ACHN (cell line): ENCODE measurements around the gene CUTA.
A peak's percentile ranks its signal among the peaks of the same experiment; 100 is the strongest.

Experiments used
- DNase-seq: peaks from one replicate; pipeline ENCODE4 v3.0.0-alpha.2; 2015
- in situ Hi-C: cut with HindIII; loops from 2 replicates; pipeline ENCODE4 v1.10.0; 2017; ENCODE audit warnings: low sequenced_read_pairs, low pct_ligation_motif_present, low pct_unique_long_range_greater_than_20kb

The CUTA gene

DNA sequence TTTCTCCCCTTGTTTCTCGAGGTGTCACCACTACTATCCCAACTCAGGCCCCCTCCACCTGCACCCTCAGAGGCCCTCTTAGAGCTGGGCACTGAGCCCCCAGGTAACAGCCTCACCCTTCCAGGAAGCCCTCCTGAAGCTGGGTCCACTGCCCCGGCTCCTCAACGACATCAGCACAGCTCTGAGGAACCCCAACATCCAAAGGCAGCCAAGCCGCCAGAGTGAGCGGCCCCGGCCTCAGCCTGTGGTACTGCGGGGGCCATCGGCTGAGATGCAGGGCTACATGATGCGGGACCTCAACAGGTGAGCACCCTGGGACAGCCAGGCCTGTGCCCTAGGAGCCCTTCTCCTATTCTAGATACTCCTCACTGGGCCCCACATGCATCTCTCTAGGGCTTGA, 23.6 kb upstream of the CUTA start:
- in situ Hi-C loops = no loop called here
- no peak for DNase-seq

- DNase-seq = no peak
- in situ Hi-C loops = no loop called here
Measured at GRCh38 chr6:33440649-33441309, 22.9 kb upstream of the CUTA start.

- no peak for DNase-seq
- in situ Hi-C loops = no loop called here
Measured at GRCh38 chr6:33439956-33440648, 22.2 kb upstream of the CUTA start.

GRCh38 chr6:33438978-33439594, 21.2 kb upstream of the CUTA start:
- in situ Hi-C loops = no loop called here
- DNase-seq = no peak

GRCh38 chr6:33437666-33438065, 19.8 kb upstream of the CUTA start:
- DNase-seq = no peak

GRCh38 chr6:33434961-33435360, 17.1 kb upstream of the CUTA start:
- in situ Hi-C loops = no loop called here
- no peak for DNase-seq

More at GRCh38 chr6:33437666-33438065, 19.8 kb upstream of the CUTA start:
- in situ Hi-C loops = no loop called here

- no peak for DNase-seq
- in situ Hi-C loops = no loop called here
Measured at GRCh38 chr6:33433544-33434191, 15.8 kb upstream of the CUTA start.

DNA sequence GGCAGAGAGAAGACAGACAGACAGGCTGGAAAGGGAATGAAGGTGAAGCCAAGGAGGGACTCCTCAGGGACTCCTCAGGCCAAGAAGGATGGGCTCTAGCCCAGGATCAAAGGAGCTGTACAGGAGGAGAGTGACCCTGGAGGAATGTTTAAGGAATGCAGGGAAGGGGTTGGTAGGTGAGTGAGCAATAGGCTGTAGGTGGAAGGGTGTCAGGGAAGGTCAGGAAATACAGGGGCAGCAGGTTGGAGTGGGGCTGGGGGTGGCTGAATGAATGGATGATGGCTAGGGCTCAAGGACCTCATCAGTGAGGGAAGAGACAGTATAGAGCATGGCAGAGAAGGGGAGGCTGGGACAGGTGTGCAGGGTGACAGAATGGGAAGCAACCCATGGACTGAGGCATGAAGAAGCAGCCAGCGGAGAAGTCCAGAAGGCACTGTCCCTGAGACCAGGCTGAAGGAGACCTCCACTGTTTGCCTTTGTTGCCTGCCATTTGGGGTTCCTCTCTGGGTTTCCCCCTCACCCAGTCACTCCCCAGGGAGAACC, 15.2 kb upstream of the CUTA start:
- in situ Hi-C loops = no loop called here
- no peak for DNase-seq

DNA sequence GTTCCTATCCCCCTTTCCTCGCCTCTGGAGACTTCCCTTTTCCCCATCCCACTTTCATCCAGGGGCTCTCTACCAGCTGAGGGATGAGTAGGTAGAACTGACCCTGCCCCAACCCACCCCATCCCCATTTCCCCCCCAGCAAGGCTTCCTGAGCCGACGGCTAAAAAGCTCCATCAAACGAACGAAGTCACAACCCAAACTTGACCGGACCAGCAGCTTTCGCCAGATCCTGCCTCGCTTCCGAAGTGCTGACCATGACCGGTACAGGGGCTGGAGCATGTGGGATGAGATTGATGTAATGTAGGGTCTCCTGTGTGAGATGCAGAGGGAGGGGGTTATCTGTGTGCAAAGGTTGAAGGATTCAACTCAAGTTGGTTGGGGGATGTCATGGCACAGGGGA, 14.6 kb upstream of the CUTA start:
- in situ Hi-C loops = no loop called here
- DNase-seq = no peak

DNA sequence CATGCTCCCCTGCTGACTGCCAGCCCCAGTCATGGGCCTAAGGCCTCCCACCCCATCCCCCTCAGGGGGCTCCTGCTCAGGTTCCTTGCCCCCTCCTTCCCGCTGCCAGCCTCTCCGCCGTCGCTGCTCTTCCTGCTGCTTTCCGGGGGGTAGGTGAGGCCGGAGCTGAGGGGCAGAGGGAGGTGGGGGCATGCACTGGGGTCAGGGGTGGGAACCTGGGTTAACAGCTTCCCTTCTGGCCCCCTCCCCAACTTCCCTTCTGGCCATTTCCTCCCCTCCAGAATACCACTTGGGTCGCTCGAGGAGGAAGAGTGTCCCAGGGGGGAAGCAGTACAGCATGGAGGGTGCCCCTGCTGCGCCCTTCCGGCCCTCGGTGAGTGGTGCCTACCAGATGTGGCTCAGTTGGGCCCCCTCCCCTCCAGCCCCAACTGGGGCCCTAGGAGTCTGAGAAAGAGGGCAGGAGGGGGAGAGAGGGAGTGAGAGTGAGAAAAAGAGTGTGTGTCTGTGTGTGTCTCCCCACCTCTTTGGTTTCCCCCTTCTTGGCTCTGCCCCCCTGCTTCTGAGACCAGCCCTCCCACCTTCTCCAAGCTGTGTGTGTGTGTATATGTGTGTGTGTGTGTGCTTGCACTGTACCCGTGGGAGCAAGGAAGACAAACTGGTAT, 14.1 kb upstream of the CUTA start:
- no peak for DNase-seq
- in situ Hi-C loops = no loop called here

- DNase-seq = no peak
- in situ Hi-C loops = no loop called here
Measured at GRCh38 chr6:33430991-33431879, 13.3 kb upstream of the CUTA start.

DNA sequence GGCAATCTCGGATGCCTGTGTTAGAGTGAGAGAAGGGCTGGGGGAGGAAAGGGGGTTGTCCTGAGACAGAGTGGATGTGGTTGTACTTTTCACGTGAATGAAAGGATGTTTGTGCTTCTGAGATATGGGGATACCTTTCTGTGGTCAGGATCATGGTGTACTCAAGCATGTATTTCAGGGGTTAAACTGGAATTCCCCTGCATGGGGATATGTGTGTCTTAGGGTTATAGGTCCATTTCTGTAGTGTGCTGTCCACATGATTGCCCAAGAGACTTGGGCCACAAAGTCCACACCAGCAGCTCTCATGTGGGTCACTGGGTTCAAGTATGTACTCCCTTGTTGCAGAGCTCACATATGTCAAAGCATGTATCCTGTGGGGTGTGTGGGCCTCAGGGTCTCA, 12.4 kb upstream of the CUTA start:
- in situ Hi-C loops = no loop called here
- DNase-seq = no peak

GRCh38 chr6:33429750-33430052, 11.8 kb upstream of the CUTA start:
- no peak for DNase-seq
- in situ Hi-C loops = no loop called here

DNA sequence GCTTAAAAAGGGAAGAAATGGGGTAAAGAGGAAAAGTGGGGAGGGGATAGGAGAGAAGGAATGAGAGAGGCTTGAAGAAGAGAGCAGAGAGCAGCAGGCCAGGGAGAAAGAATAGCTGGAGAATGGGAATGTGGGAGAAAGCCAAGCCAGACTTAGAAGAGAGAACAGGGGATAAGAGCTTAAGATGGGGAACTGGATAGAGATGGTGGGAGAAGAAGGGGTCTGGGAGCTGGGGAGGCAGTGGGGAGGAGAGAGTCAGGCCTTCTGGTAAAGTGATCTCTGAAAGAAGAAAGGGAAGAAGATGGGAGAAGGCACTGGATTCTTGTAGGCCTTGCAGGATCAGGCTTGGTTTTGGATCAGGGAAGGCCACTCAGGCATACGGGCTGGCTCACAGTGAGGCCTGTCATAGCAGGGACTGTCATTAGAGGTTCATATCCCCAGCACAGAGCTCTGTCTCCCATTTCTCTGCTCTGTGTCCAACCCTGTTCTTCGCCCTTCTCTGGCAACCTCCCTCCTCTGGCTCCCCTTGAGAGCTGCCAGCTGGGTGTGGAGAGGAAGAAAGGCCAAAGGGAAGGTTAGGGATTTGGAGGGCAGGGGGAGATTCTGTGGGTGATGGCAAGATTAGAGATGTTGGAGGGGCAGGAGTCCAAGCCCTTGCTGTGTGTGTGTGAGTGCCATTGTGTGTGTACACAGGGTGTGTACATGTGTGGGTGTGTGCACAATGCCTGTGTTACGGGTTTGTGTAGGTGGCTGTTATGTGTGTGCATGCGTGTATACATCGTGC, 11.3 kb upstream of the CUTA start:
- in situ Hi-C loops = no loop called here
- DNase-seq = no peak

GRCh38 chr6:33428224-33428965, 10.5 kb upstream of the CUTA start:
- in situ Hi-C loops = no loop called here
- DNase-seq = peak; percentile 29

DNA sequence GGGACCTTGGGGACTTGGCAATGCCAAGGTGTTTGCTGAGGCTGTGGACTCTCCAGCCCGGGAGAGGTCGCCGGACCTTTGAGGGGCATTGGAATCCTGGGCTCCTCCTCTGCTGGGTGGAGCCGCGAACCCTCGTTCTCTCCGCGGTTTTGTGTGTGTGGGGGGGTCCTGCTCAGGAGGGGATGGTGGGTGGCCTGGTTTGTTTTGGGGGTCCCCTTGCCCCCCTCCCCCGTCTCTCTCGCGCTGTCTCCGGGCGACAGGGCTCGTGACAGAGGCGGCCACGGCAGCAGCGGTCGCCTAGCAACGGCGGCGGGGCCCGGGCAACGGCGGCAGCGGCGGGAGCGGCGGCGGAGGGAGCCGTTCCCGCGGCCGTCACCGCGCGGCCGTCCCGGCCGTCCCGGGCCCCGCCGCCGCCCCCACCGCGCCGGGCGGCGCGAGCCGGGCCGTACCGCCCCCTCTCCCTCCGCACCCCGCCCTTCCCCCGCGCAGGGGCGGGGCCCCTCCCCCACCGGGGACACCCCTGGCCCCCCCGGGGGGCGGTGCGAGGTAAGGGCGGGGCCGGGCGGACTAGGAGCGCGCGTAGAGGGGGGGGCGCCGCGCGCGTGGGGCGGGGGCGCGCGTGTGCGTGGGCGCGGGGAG, 9.8 kb upstream of the CUTA start:
- DNase-seq = no peak
- in situ Hi-C loops = no loop called here
